Stomach smooth muscle (tissue), 2 donors: ENCODE results near the gene SPAG17.

ENCODE experiments used
- H3K27ac ChIP-seq: one replicate; pipeline ENCODE4 v1.7.0; 2013; ENCODE audit warnings: mild to moderate bottlenecking, low read length, inconsistent platforms
- H3K27me3 ChIP-seq, 2 donors: one replicate each; pipeline ENCODE4 v1.7.0; 2013; ENCODE audit warnings: low read length in 2 of 2; ENCODE audit not compliant: insufficient read depth in 2 of 2, control insufficient read depth in 1 of 2
- H3K36me3 ChIP-seq, 2 donors: one replicate each; pipeline ENCODE4 v1.7.0; 2013; ENCODE audit warnings: low read length in 2 of 2; ENCODE audit not compliant: control insufficient read depth in 2 of 2, insufficient read depth in 2 of 2
- H3K4me1 ChIP-seq: one replicate; pipeline ENCODE4 v1.7.0; 2013; ENCODE audit warnings: low read length; ENCODE audit not compliant: control insufficient read depth, insufficient read depth
- H3K4me3 ChIP-seq, 2 donors: one replicate each; pipeline ENCODE4 v1.7.0; 2013; ENCODE audit warnings: low read length in 2 of 2
- H3K9ac ChIP-seq, 2 donors: one replicate each; pipeline ENCODE4 v1.7.0; 2013; ENCODE audit warnings: low read length in 2 of 2, mild to moderate bottlenecking in 1 of 2
- H3K9me3 ChIP-seq, 2 donors: one replicate each; pipeline ENCODE4 v1.7.0; 2013; ENCODE audit warnings: low read length in 2 of 2; ENCODE audit not compliant: control insufficient read depth in 2 of 2
- donor health status: healthy.
- donor health status: Pancreatic carcinoma.

The SPAG17 gene

DNA sequence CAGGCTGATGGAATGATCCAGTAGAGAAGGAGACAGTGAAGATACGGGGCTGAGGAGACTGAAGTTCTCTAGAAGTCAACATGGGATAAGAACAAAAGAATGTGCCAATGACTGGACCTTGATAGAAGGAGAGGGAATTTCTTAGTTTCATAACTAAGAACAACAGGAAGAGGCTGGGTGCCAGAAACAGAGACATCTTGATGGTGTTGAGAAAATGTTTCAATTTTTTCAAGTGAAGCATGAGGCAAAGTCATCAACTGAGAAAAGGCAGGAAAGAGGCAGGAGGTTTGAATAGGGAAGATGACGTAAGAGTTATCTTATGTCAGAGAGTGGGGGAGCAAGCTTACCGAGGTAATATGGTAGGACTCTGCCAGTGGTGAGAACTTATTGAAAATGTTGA is 80.1 kb downstream of the SPAG17 start:
- no peaks in the 10 kb centered on the region for H3K4me1 ChIP-seq
- H3K4me3 ChIP-seq: no peak overlapping the region
- no peaks in the 10 kb centered on the region for H3K36me3 ChIP-seq
- H3K27me3 ChIP-seq: no peaks in the 10 kb centered on the region
- H3K27ac ChIP-seq: no peak overlapping the region
- no peak overlapping the region for H3K9ac ChIP-seq
- no peaks in the 10 kb centered on the region for H3K9me3 ChIP-seq

DNA sequence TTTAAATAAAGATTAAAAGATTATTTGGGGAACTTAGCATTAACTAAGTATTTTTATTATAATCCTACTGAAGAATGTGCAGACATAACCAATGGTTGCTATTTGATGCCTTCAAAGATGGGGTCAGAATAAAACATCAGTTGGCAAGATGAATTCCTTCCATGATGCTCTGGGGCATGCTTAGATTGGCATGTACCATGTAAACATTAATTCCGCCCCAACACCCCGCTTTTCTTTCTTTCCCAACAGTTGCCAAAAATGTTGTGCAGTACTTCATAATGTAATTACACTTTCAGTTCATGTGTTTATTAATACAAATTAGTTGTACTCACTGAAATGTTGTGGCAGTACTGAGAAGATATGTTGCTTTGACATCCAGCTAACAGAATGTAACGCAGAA is 82.6 kb downstream of the SPAG17 start:
- Histone ChIP-seq H3K9ac (no peak overlapping the region), H3K4me1 (no peaks in the 10 kb centered on the region), H3K4me3 (no peak overlapping the region), H3K9me3 (no peaks in the 10 kb centered on the region), H3K27me3 (no peaks in the 10 kb centered on the region), H3K27ac (no peak overlapping the region), H3K36me3 (no peaks in the 10 kb centered on the region)

DNA sequence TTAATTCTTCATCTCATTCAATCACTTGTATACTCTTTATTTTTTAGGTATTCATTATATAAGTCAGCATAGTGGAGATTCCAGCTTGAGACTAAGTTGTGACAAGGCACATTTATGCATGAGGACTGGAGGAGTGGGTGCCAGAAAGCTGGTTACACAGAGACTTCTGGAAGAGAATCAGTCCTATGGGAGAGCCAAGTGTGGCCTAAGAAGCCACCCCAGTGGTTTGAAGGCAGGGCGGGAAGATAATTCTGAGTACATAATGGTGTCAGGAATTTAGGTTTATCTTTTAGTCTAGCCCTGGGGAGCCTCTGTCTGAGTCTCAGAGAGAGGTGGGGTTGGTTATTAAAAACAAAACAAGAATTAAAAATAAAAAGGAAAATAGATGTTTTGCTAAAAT is 83.0 kb downstream of the SPAG17 start:
- H3K9ac ChIP-seq: no peak overlapping the region
- H3K36me3 ChIP-seq: no peaks in the 10 kb centered on the region
- no peak overlapping the region for H3K4me3 ChIP-seq
- H3K4me1 ChIP-seq: no peaks in the 10 kb centered on the region
- no peaks in the 10 kb centered on the region for H3K9me3 ChIP-seq
- no peak overlapping the region for H3K27ac ChIP-seq
- H3K27me3 ChIP-seq: no peaks in the 10 kb centered on the region

DNA sequence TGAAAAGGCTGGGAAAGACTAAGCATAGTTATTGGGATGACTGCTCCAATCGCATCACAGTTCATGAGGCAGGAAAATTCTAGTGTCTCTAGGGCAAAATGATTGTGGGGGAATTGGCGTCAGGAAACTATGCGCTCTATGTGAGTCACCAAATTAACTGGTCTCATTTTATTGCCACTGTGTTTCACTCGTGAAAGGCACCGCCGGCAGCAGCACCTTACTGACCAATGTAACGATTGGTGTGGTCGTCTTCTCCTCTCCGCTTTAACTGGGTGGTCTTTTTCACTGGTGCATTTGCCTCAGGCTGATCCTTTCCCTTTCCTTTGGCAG is 83.5 kb downstream of the SPAG17 start:
- no peak overlapping the region for H3K27ac ChIP-seq
- no peaks in the 10 kb centered on the region for H3K27me3 ChIP-seq
- no peak overlapping the region for H3K9ac ChIP-seq
- no peaks in the 10 kb centered on the region for H3K4me1 ChIP-seq
- H3K9me3 ChIP-seq: no peaks in the 10 kb centered on the region
- no peak overlapping the region for H3K4me3 ChIP-seq
- no peaks in the 10 kb centered on the region for H3K36me3 ChIP-seq

DNA sequence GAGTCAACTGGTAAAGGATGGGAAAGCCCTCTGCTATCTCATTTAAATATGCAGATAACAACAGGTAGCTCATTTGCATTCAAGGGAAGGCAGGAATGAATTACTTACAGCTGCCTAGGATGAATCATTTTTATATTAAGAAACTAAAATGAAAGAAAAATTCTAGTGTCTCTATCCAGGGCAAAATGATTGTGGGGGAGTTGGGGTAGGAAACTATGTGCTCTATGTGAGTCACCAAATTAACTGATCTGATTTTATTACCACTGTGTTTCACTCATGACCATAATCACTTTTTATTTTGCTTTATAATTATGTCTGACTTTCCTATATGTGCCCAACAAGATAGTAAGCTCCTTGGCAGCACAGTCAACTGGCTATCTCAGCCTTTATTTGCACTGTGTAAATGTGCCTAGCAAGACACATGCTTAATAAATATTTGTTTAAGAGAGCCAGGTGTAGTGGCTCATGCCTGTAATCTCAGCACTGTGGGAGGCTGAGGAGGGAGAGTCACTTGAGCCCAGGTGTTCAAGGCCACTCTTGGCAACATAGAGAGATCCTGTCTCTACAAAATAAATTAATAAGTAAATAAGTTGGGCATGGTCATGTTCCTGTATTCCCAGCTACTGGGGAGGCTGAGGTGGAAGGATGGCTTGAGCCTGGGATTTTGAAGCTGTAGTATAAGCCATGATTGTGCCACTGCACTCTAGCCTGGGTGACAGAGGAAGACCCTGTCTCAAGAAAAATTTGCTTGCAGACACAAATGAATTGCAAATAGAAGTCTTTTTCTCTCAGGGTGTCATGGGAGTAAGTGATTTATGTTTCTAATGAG is 84.1 kb downstream of the SPAG17 start:
- H3K36me3 ChIP-seq: no peaks in the 10 kb centered on the region
- H3K27me3 ChIP-seq: no peaks in the 10 kb centered on the region
- H3K4me1 ChIP-seq: no peaks in the 10 kb centered on the region
- no peaks in the 10 kb centered on the region for H3K9me3 ChIP-seq
- no peak overlapping the region for H3K9ac ChIP-seq
- no peak overlapping the region for H3K4me3 ChIP-seq
- H3K27ac ChIP-seq: no peak overlapping the region

DNA sequence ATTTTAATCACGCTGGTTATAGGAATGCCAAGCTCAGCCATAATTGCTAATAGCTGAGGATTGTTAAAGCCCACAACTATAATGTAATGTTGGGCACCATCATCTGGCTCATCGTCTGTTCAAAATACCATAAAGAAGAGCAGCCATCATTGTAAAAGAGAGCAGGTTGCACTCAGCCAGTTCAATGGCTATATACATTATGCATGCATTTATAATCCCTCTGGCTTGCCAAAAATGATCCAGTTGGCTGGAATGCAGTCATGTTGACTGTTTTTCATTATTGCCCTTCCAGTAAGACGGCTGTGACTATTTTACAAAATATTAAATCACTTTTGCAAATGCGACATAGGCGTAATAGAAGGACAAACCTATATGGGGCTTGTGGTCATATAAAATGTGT is 85.3 kb downstream of the SPAG17 start:
- Histone ChIP-seq H3K27me3 (no peaks in the 10 kb centered on the region), H3K4me3 (no peak overlapping the region), H3K27ac (no peak overlapping the region), H3K9me3 (no peaks in the 10 kb centered on the region), H3K4me1 (no peaks in the 10 kb centered on the region), H3K9ac (no peak overlapping the region), H3K36me3 (no peaks in the 10 kb centered on the region)

DNA sequence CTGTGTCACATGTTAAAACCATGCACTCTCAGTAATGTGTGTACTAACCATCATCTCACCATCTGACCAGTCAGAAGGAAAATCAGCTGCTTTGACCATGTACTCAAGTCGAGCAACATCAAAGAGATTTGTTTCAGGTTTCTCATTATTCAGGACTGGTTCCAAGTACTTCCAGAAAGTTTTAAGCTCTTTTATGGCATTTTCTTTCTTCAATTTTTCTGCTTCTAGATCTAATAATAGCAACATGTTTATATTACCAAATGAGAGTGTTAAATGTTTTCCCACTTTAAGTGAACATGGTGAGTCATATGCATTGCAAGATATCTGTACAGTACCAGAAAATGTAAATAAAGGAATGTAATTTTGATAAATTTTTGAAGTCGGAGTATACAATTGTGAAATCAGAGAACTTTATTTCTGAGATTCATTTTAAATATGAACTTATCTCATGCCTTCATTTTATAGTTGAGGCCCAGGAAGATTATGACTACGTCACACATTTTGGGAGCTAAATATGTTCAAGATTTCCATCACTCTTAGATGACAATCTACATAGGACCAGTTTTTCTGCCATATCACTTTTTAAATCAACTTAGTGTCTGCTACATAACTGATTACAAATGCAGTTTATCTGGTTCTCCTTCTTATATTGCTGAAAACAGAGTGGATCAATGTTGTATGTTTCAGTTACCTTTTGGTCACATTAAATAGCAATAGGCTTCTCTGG is 87.2 kb downstream of the SPAG17 start:
- H3K36me3 ChIP-seq: no peaks in the 10 kb centered on the region
- no peak overlapping the region for H3K9ac ChIP-seq
- H3K27ac ChIP-seq: no peak overlapping the region
- H3K4me3 ChIP-seq: no peak overlapping the region
- no peaks in the 10 kb centered on the region for H3K27me3 ChIP-seq
- H3K9me3 ChIP-seq: no peaks in the 10 kb centered on the region
- H3K4me1 ChIP-seq: no peaks in the 10 kb centered on the region

DNA sequence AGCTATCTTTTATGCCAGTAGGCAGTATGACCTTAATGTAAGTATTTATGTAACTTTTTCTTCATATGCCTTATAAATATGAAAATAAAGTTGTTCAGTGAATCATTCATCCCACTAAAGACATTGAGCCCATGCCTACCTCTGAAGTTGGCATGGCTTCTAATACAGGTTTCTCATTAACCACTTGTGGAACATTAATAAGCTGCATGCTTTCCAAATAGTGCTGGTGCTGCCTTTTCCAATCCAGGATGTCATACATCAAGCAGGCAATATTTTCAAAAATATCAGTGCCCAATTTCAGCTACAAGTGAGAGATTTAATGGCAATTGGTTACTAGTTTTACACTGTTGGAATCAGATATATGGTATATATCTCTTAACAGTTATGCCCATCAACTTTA is 92.0 kb downstream of the SPAG17 start:
- Histone ChIP-seq H3K36me3 (no peaks in the 10 kb centered on the region), H3K4me3 (no peak overlapping the region), H3K27ac (no peak overlapping the region), H3K4me1 (no peaks in the 10 kb centered on the region), H3K9me3 (no peaks in the 10 kb centered on the region), H3K9ac (no peak overlapping the region), H3K27me3 (no peaks in the 10 kb centered on the region)

DNA sequence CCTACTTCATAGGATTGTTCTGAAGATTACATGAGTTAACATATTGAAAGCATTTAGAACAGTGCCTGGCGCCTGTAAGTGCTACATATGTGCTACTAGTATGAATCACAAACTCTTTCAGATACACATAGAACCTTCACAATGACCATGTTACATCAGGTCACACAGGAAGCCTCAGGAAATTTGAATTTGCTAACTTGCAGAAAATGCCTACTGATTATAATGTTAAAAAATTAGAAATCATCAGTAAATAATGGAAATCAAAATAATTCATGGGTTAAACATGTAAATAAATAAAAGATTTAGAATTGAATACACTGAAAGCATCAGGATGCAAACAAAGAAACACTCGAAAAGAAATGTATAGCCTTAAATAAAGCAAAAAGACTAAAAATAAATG is 94.9 kb downstream of the SPAG17 start:
- H3K9me3 ChIP-seq: no peaks in the 10 kb centered on the region
- no peak overlapping the region for H3K4me3 ChIP-seq
- H3K36me3 ChIP-seq: no peaks in the 10 kb centered on the region
- H3K27me3 ChIP-seq: no peaks in the 10 kb centered on the region
- no peak overlapping the region for H3K27ac ChIP-seq
- H3K4me1 ChIP-seq: no peaks in the 10 kb centered on the region
- no peak overlapping the region for H3K9ac ChIP-seq

DNA sequence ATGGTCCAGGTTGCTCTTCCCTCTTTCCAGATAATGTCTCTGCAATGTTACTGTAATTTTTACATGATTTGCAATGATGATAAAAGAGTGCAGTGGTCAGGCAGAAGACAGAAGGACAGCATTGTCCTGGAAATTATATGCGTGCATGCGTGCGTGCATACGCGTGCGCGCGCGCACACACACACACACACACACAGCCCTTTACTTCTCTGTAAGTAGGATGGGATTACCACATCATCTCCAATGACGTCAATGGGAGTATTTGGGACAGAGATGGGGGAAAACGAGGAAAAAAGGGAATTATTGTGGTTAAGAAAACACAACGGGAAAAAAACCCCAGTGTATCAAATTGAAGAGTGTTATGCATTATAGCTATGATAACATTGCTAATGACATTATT is 99.7 kb downstream of the SPAG17 start:
- no peaks in the 10 kb centered on the region for H3K9me3 ChIP-seq
- H3K4me3 ChIP-seq: no peak overlapping the region
- H3K27me3 ChIP-seq: no peaks in the 10 kb centered on the region
- H3K9ac ChIP-seq: no peak overlapping the region
- no peaks in the 10 kb centered on the region for H3K4me1 ChIP-seq
- H3K36me3 ChIP-seq: no peaks in the 10 kb centered on the region
- no peak overlapping the region for H3K27ac ChIP-seq

DNA sequence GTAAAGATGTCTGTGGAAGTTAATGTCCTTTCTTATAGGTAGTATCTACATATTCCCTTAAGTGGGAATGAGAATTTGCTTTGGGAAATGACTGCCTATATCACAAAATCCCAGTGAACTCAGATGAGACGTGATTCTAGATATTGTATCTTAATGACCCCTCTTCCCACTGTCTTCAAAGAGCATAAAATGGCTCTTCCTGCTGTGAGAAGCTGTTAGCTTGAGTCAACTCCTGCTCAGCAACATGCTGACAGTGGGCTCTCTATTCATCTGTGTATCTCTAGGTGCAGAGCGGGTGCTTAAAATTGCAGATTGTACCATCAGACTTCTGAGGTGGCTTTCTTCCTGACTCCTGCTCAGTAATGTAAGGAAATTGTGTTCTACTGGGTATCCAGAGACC is 100.6 kb downstream of the SPAG17 start:
- Histone ChIP-seq H3K4me3 (no peak overlapping the region), H3K36me3 (no peaks in the 10 kb centered on the region), H3K9ac (no peak overlapping the region), H3K27me3 (no peaks in the 10 kb centered on the region), H3K27ac (no peak overlapping the region), H3K9me3 (no peaks in the 10 kb centered on the region), H3K4me1 (no peaks in the 10 kb centered on the region)
